Ishikawa (cell line): Measurements from ENCODE around the gene PLCD3.

Experiments
- CEBPB ChIP-seq: IDR thresholded peaks from 2 replicates; pipeline ENCODE4 v1.6.1; 2012
- CREB1 ChIP-seq: IDR thresholded peaks from 2 replicates; pipeline ENCODE4 v1.6.1; 2012; ENCODE audit warnings: low read depth
- EGR1 ChIP-seq: IDR thresholded peaks from 2 replicates; pipeline ENCODE4 v1.6.1; 2012
- EP300 ChIP-seq: IDR thresholded peaks from 2 replicates; pipeline ENCODE4 v1.6.1; 2012; ENCODE audit warnings: borderline replicate concordance
- FOXM1 ChIP-seq: IDR thresholded peaks from 2 replicates; pipeline ENCODE4 v1.6.1; 2012; ENCODE audit warnings: low read depth, borderline replicate concordance
- MAX ChIP-seq: IDR thresholded peaks from 2 replicates; pipeline ENCODE4 v1.6.1; 2012
- NFIC ChIP-seq: IDR thresholded peaks from 2 replicates; pipeline ENCODE4 v1.6.1; 2012
- RAD21 ChIP-seq: IDR thresholded peaks from 2 replicates; pipeline ENCODE4 v1.6.1; 2012; ENCODE audit warnings: low read depth
- REST ChIP-seq: IDR thresholded peaks from 2 replicates; pipeline ENCODE4 v1.6.1; 2012; ENCODE audit warnings: low read depth, mild to moderate bottlenecking
- TAF1 ChIP-seq: IDR thresholded peaks from 2 replicates; pipeline ENCODE4 v1.6.1; 2012; ENCODE audit warnings: low read depth, mild to moderate bottlenecking
- TCF12 ChIP-seq: IDR thresholded peaks from 2 replicates; pipeline ENCODE4 v1.6.1; 2012; ENCODE audit warnings: low read depth
- TEAD4 ChIP-seq: IDR thresholded peaks from 2 replicates; pipeline ENCODE4 v1.6.1; 2012
- USF1 ChIP-seq: IDR thresholded peaks from 2 replicates; pipeline ENCODE4 v1.6.1; 2012
- YY1 ChIP-seq: IDR thresholded peaks from 2 replicates; pipeline ENCODE4 v1.6.1; 2012; ENCODE audit warnings: low read depth
- ZBTB7A ChIP-seq: IDR thresholded peaks from 2 replicates; pipeline ENCODE4 v1.6.1; 2012; ENCODE audit warnings: low read depth

PLCD3 gene

GRCh38 chr17:45061606-45062205 is 70.6 kb downstream of the PLCD3 start:
- TF ChIP-seq FOXM1 (no peak), ZBTB7A (no peak), CEBPB (no peak), MAX (no peak), EP300 (no peak), TCF12 (no peak), CREB1 (no peak), RAD21 (no peak), REST (no peak), YY1 (no peak), USF1 (no peak), NFIC (no peak), TEAD4 (no peak), EGR1 (no peak), TAF1 (no peak)

GRCh38 chr17:45060797-45061605 is 71.3 kb downstream of the PLCD3 start, which contains the start of gene NMT1:
NMT1 (plus strand) TSS chr17:45061317; CDS start chr17:45061330, 13 bp downstream.
- TF ChIP-seq MAX (peak; percentile 25; the same call in 1 of the 2 replicates), YY1 (peak; percentile 98), TCF12 (peak; percentile 37; the same call in 1 of the 2 replicates), USF1 (peak; percentile 47), CEBPB (peak; percentile 77), FOXM1 (no peak), TAF1 (peak; percentile 99), ZBTB7A (peak; percentile 89), NFIC (peak; percentile 46; the same call in 1 of the 2 replicates), CREB1 (peak; percentile 36; the same call in 1 of the 2 replicates), TEAD4 (0 out of 2 replicates have a peak, but pooled peaks have one; percentile 9), RAD21 (no peak), EP300 (no peak; the same call in 1 of the 2 replicates), REST (no peak), EGR1 (no peak)

- TF ChIP-seq ZBTB7A (no peak), NFIC (no peak), YY1 (no peak), MAX (no peak), TAF1 (no peak), REST (no peak), RAD21 (no peak), FOXM1 (no peak), CREB1 (no peak), EGR1 (no peak), TCF12 (no peak), CEBPB (no peak), TEAD4 (no peak), USF1 (no peak), EP300 (no peak)
Observed at GRCh38 chr17:45060382-45060796, 71.9 kb downstream of the PLCD3 start.
